NCI-H460 (cell line): ENCODE data around the gene MSMB. TPM values are rescaled to one million over a fixed set of nuclear protein-coding genes. Genes with fewer than 3 reads are reported as not detected.
"Not testable (repeated sequence)": the region's sequence is repeated elsewhere in the genome, so short reads cannot be mapped to it uniquely, and the experiment has no call there.

Experiments
- DNase-seq: peaks from one replicate; pipeline ENCODE4 v3.0.0-alpha.2; 2016; ENCODE audit warnings: low read depth; ENCODE audit errors: extremely low read depth
- polyA plus RNA-seq: library from polyadenylated mRNA; depleted of rRNA; stranded (reverse); fragments of >200 nt; gene quantifications from 2 replicates; pipeline ENCODE4 v1.2.3, GENCODE V29; 2014; cell fraction: nucleus; rRNA removed
- total RNA-seq: library from RNA; depleted of rRNA; stranded (reverse); fragments of >200 nt; shearing (Covaris generic); gene quantifications from 2 replicates; pipeline ENCODE4 v1.2.3, GENCODE V29; 2014; rRNA removed

The MSMB gene, protein sequence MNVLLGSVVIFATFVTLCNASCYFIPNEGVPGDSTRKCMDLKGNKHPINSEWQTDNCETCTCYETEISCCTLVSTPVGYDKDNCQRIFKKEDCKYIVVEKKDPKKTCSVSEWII
- total RNA-seq: not detected in 2 replicates
- not detected in 2 replicates for polyA plus RNA-seq

DNA sequence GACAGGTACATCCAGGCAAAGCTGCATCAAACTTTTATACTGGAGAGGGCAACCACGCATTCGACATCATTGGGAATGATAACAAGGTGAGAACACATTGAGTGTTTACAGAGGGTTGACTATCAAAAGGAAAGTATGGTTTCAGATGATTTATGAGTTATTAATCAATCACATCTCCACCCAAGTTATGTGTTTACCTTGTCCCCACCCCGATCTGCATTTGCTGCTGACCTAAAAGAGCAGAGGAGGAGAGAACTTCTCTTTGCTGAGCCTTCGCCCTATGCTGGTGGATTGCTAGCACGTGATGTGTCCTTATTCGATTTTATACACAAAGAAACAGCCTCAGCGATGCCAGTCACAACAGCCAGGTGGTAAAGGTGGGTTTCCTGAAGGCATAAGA, at the start of gene MSMB:
MSMB (minus strand) TSS at position 9 of the 400 bp plus-strand sequence. CDS start 32 bp downstream, outside the sequence.
- DNase-seq: no peak

DNA sequence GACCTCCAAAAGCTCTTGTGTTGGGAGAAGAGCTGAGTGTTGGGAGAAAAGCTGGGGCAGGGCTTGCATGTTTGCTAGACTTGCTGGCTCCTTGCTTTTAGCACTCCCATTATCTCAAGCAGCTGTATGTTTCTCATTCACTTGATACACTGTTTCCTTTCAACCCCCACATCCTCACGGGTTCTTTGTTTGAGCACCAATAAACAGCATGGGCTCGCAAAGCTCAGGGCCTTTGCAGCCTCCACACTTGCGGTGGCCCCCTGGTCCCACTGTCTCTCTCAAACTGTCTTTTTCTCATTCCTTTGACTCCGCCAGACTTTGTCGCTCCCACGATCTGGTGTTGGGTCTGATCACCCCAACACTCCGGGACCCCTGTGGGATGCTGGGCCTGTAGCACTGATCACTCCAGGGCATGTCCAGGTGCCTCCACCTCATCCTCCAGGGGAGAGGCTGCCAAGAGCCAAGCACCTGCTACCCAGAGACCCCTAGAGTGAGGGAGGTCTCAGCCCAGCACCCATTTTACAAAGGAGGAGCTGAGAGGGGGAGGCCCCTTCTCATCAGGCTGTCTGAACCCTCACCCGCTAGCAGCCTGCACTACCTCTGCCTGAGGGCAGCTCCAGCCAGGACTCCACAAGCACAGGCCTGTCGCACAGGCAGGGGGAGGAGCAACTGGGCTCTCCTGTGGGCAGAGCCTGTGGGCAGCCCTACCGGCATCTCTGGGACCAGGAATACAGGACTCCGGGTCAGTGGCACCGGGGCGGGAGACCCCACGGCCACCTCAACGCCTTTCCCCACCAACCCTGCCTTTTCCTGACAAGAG, 49.1 kb upstream of the MSMB start:
- no peak for DNase-seq

DNA sequence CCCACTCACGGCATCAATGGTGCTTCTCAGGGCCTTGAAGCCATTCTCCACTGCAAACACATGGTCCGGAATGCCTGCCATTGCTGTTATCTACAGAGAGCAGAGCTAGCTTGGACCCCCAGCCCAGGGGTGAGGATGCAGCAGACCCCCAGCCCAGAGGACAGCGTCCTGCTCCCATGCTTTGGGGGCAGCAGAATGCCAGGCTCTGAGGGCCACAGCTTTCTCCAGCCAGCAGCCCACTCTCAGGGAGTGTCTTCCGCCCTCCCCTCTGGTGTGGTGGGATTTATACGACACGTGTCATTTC, 48.1 kb upstream of the MSMB start:
- DNase-seq: no peak

DNA sequence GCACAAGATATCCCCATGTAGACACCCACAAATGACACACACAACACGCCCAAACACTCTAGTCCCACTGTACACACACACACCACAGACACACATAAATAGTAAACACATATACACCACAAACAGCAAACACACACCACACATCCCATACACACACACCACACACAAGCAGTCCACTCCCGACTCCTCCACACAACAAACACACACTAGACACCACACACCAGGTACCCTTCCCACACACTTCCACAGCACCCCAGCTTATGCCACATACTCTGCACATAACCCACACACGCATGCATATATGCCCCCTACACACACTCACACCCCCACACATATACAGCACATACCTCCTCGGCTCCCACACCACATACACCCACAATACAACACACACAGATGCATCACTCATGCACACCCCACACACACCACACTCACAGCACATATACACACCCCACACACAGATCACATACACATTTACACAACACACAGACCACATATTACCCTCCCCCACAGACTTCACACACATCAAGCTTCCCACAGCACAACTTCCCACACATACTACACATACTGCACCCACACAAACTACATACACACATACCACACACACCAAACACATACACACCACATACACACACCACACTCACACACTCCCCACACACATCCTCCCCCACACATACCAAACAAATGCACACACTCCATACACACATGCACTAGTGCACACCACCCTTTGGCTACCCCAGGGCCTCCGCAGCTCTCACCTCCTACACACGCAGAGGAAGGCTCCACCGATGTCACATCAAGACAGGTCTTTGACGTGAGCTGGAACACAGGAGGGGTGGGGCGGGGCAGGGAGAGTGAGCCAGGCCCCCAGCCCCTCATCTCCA, 47.5 kb upstream of the MSMB start:
- DNase-seq: not testable (repeated sequence)

DNA sequence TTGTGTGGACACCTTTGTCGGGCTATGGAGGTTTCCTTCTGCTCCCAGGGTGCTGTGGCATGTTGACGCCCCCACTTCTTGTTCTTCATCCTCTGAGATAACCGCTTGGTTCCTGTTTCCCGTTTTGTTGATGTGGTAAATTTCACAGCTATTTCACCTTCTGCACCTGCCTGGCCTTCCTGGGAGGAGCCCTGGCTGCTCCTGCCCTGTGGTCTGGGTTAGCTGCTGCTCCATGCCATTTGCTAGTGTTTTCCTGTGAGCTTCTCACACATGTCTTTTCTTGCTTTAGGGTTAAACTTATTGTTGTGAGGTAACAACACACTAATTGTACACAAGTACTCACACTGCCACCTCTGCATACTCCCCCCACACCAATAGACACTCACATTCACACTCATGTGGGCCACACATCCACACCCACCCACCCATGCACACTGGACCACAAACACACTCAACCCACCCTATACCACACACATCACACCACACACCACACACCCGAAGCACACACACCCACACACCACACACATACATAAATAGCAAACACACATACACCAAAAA, 46.5 kb upstream of the MSMB start:
- no peak for DNase-seq

DNA sequence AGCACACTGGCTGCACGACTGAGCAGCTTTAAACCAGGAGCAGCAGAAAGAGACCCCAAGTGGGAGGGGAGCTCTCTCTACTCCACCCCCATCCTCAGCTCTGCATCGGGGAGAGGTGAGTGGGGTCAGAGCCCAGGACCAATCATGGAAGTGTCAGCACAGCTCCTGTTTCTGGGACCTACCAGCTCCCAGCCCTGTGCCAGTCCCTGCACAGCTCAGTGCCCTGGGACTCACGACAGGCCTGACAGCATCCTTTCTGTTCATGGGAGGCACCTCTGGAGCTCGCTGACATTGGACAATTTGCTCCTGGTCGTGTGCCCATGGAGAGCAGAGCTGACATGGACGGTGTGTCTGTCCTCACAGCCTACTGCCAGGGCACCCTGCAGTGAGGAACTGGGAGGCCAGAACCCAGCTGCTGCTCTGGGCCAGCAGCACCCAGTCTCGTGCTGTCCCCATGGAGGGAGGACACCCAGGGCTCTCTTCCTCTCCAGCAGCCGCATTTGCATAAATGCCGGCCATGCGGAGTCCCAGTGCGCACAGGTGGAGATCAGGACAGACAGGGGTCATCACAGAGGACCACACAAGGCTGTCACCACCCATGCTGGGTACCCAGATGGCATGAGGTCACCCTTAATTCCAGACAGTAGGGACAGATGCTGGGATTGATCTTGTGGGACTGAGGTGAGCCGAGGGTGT, 45.9 kb upstream of the MSMB start:
- no peak for DNase-seq

DNA sequence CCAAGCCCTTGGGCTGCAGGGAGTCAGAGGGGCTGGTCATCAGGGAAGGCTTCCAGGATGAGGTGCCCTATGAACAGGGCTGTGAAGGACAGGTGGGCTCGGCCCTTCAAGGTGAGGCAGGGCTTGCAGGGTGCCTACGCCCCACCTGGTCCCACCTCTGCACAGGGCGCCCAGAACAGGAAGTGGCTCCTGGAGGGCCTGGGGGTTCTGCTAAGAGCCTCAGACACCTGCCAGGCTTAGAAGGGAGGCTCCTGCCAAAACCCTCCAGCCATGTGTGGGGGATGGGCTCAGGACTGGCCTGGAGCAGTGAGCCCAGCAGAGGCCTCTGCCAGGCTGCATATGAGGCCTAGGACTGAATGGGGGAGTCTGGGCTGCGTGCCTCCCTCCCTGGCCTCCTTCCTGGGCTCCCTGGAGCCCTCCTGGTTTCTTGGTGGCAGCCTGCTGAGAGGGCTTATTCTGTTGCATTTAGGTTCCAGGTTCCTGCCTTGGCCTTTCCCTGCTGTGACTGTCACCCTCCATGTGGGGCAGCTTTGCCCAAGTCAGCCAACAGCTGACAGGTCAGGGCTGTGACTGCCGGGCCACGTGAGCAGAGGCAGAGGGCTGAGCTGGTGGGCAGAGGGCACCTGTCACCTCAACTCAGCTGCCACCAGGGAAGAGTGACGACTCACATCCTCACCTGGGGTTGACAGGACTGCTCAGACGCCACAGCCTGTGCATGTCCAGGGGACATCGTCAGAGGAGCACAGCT, 45.2 kb upstream of the MSMB start:
- no peak for DNase-seq

DNA sequence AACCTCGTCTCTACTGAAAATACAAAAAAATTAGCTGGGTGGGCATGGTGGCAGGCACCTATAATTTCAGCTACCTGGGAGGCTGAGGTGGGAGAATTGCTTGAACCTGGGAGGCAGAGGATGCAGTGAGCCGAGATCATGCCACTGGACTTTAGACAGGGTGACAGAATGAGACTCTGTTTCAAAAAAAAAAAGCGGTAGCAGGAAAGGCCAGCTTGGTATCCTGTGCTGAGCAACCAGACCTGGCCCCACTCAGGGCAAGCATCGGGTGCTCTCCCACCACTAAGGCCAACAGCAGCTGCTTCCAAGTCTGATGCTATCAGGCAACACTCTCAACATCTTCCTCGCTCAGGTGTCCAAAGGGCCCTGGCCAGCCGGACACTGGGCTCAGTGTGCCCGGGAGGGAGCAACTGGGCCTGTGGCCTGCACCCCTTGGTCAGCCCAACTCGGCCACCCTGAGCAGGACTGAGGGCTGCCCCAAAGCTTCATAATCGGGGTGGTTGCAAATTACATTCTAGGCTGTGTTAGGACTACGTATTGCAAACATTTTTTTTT, 44.3 kb upstream of the MSMB start:
- DNase-seq: no peak

DNA sequence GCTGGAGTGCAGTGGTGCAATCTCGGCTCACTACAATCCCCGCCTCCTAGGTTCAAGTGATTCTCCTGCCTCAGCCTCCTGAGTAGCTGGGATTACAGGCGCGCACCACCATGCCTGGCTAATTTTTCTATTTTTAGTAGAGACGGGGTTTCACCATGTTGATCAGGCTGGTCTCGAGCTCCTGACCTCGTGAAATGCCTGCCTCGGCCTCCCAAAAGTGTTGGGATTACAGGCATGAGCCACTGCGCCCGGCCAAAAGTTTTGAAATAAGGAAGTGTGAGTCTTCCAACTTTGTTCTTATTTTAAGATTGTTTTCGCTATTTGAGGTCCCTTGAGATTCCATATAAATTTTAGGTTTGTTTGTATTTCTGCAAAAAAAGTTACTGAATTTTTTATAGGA, 41.3 kb upstream of the MSMB start:
- not testable (repeated sequence) for DNase-seq

DNA sequence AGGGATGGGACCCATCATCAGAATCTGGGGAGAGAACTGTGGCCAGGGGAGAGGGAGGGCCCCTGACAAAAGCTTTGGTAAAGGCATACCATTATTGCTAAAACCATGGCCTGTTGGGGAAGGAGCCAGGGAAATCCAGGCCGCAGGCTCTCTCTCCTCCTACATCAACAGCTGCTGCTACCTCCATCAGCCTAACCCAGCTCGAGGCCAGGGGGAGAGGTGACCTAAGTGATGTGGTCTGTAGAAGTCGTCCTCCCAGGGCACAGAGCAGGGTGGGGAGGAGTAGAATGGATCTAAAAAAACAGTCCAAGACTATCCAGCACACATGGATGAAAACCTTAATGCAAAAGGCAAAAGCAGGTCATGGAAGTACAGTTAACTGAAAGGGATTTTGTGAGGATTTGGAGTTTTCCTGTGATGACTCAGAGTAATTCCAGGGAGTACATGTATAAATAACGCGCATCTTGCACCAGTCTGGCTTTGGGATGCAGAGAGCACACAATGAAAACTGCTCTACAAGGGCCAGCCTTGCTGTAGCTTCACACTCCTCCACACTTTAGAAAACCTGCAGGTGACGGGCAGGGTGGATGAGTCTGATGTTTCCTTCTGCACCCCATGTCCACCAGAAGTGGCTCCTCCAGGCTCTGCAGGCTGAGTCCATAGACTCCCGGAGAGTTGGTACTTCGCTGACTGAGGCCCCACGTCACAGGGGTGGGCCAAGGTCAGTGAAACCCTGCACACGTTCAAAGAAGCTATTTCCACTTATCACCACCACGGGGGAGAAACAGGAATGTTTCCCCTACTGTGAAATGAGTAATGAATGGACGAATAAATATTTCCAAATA, 38.5 kb upstream of the MSMB start:
- no peak for DNase-seq

DNA sequence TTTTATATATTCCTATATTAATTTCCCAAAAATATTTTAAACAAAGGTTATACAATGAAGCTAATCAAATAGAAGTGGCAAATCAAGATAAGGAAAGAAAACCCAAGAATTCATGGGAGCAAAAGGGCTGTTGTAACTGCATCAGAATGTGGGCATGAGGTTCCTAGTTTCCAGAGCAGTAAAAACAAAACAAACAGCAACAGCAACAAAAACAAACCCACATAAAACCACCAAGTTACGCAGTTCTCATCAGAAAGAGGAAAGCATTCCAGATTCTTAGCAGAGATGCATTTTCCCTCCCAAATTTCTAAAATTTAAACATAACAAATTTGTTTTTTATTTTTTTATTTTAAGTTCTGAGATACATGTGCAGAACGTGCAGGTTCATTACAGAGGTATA, 34.8 kb upstream of the MSMB start:
- no peak for DNase-seq

DNA sequence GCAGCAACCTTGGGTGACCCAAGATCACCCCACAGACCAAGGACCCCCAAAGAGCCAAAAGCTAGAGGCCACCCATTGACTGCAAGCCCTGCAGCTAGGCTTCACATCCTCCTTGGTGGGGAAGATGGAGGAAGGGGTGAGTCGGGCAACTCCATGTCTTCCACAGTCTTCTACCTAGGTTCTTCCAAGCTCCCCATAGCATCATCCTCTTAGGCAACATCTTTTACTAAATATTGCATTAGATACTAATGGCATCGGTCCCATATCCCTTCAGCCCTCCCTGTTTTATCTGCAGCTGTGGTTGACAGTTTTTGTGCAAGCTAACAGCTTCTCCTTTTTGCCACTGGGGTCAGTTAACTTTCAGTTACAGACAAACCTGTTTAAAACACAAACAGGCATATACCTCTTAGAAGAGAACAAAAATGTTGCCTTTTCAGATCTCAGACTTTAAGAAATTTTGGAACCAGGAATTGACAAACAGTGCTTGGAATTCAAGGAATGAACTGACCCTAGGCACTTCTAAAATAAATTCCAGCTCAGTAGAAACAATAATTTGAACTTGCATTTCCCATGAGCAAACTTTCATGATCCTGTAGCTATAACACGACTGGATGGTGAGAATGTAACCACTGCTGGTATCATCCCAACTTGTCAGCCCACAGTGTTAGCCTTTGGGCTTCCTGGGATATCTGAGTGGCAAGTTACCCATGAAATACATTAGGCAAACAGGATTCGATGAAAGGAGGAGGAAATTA, 33.9 kb upstream of the MSMB start:
- DNase-seq: no peak

DNA sequence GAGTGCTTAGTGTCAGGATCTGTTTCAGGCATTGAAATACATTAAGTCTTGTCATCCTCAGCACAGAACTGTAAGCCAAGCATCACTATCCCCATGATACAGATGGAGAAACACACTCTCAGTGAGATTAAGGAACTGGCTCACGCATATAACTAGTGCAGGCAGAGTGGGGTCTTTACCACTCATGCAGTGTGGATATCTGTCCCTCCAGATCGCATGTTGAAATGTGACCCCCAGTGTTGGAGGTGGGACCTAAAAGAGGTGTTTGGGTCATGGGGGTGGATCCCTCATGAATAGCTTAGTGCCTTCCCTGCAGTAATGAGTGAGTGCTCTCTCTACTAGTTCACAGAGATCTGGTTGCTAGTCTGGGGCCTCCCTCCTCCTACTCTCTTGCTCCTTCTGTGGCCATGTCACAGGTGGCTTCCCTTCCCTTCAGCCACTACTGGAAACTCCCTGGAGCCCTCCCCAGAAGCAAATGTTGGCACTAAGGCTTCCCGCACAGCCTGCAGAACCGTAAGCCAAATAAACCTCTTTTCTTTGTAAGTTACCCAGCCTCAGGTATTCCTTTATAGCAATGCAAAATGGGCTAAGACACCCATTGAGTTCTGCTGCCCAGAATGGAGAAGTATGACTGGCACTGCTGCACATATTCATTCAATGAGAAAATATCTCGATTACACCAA, 31.8 kb upstream of the MSMB start:
- DNase-seq: no peak

DNA sequence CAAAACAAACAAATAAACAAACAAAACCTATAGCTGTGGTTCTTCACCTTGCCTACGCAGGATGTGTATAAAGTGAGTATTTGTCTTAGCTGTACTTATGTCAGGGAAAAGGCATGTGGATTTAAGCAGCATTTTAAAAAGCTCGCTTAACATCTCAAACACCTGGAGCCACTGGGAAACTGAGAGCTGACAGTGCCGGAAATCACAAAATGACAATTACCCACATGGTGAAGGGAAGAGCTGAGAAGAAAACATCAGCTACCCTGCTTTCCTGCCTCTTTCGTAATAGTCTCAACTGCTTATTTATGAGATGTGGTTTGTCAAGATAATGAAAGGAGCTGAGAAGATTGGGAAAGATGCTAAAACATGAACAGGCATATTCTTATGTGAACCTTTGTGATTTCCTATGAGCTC, 31.1 kb upstream of the MSMB start:
- no peak for DNase-seq

DNA sequence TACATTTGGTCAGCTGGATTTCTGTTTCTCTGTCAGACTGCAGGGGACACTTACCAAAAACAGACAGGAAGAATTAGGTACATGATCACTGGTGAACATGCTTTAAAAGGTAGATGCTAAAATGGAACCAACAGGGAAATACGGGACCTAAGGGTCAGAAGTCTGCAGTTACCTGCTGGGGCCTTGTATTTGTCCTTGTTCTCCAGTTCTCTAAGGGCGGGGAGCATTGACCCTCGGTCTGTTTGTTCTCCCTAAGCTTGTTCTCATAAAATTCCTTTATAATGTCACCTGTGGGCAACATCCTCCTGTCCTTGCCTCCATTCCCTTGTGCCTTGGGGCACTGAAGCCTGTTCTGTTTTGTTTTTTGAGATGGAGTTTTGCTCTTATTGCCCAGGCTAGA, 29.8 kb upstream of the MSMB start:
- DNase-seq: no peak

DNA sequence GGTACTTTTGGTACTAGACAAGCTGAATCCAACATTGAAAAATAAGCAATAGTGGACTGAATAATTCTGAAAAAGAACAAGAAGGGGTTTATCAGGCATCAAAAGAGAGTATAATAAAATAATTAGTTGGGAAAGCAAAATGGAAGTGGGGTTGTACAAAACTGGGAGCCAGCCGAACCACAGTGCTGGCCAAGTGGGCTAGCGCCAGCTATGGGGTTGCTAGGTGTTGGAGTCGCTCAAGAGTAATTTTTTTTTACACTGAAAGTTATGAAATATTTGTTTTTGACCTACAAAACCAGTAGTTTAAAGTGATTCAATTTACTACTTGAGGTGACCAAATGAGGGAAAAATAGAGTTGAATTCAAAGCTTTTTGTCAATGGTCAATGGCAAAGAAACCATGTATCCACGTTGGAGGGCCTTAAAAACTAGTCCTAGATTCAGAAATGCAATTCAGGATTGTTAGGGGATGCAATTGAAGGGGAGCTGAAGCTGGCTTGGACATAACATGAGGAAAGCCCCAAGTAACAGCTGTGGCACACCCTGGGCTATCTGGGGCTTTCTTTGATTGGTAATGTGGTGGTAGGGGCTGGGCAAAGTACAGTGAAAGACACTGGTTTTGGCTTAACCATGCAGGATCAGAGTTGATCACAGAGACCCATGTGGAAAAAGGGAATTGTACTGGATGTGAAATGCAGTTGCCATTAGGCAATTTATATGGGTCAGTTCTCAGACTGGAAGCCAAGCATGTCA, 28.3 kb upstream of the MSMB start:
- DNase-seq: no peak

DNA sequence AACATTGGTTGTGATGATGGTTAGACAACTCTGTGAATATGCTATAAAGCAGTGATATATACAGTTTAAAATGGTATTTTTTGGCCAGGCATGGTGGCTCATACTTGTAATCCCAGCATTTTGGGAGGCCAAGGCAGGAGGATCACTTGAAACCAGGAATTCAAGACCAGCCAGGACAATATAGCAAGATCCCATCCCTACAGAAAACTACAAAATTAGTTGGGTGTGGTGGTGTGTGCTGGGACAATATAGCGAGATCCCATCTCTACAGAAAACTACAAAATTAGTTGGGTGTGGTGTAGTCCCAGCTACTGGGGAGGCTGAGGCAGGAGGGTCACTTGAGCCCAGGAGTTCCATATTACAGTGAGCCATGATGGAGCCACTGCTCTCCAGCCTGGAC, 27.5 kb upstream of the MSMB start:
- no peak for DNase-seq
